Fibroblast of lung (primary cell): Measurements from ENCODE around the gene MB21D2.

ENCODE experiments used
- EZH2 ChIP-seq: IDR thresholded peaks from 2 replicates; pipeline ENCODE4 v1.5.1; 2012; ENCODE audit warnings: low read length, control low read depth, mild to moderate bottlenecking; ENCODE audit errors: missing control alignments
- TF ChIP-seq, protein P1 (sequence below), 2 donors: IDR thresholded peaks in 1 of 2; conservative IDR thresholded peaks in 1 of 2; 1 replicate in 1 of 2; 2 replicates in 1 of 2; pipeline ENCODE4 v1.5.1; 2011 to 2012; ENCODE audit warnings: low read length in 2 of 2, control low read depth in 1 of 2, inconsistent platforms in 1 of 2, low read depth in 1 of 2, mild to moderate bottlenecking in 1 of 2

DNA sequence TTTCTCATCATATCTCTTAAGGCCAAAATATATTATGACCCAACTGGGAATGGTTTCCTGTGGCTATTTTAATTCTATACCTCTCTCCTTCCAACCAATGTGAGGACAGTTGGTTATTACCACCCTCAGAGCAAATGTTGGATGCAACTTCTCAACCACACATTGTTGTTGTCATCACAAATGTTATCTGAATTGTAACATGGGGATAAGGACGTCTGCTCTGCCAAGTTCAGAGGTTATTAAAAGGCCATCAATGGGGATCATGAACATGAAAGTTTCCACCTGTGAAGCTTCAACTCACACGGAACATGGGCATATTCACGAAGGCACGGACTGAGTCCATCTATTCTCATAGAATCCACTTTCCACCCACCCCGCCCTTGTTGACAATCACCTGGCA is 46.8 kb downstream of the MB21D2 start:
- TF ChIP-seq, protein P1, sequence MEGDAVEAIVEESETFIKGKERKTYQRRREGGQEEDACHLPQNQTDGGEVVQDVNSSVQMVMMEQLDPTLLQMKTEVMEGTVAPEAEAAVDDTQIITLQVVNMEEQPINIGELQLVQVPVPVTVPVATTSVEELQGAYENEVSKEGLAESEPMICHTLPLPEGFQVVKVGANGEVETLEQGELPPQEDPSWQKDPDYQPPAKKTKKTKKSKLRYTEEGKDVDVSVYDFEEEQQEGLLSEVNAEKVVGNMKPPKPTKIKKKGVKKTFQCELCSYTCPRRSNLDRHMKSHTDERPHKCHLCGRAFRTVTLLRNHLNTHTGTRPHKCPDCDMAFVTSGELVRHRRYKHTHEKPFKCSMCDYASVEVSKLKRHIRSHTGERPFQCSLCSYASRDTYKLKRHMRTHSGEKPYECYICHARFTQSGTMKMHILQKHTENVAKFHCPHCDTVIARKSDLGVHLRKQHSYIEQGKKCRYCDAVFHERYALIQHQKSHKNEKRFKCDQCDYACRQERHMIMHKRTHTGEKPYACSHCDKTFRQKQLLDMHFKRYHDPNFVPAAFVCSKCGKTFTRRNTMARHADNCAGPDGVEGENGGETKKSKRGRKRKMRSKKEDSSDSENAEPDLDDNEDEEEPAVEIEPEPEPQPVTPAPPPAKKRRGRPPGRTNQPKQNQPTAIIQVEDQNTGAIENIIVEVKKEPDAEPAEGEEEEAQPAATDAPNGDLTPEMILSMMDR (conservative IDR thresholded peaks at IDR 0.05 in 1 of 2, IDR thresholded peaks at IDR 0.05 in 1 of 2; ENCODE audit: low read depth in 1 of 2, low read length in 2 of 2), result no peak
- no peak for TF ChIP-seq EZH2
